HG03060 (cell line): ENCODE measurements around the gene ASXL2.
"Not testable (repeated sequence)": the region's sequence is repeated elsewhere in the genome, so short reads cannot be mapped to it uniquely, and the experiment has no call there.

ENCODE experiments used
- ATAC-seq: cut with Tn5 transposase; IDR thresholded peaks from one replicate; pipeline ENCODE4 v1.9.1; 2021; ENCODE audit warnings: low read depth, moderate number of reproducible peaks; ENCODE audit not compliant: unreplicated experiment

Gene ASXL2

GRCh38 chr2:25742501-25742900 is 135.8 kb downstream of the ASXL2 start:
- no peak for ATAC-seq

GRCh38 chr2:25740810-25741381 is 137.4 kb downstream of the ASXL2 start:
- ATAC-seq: no peak

GRCh38 chr2:25738383-25739343 is 139.6 kb downstream of the ASXL2 start:
- no peak for ATAC-seq

- ATAC-seq: no peak
These were observed 141.3 kb downstream of the ASXL2 start for GRCh38 chr2:25736899-25737515.

GRCh38 chr2:25735835-25736234 is 142.5 kb downstream of the ASXL2 start:
- ATAC-seq: no peak

- no peak for ATAC-seq
These were observed 149.7 kb downstream of the ASXL2 start for GRCh38 chr2:25728559-25728958.

- ATAC-seq: no peak
These were observed 151.8 kb downstream of the ASXL2 start for GRCh38 chr2:25726522-25726921.

- no peak for ATAC-seq
These were observed 152.4 kb downstream of the ASXL2 start for GRCh38 chr2:25725877-25726276.

- no peak for ATAC-seq
These were observed 153.5 kb downstream of the ASXL2 start for GRCh38 chr2:25724756-25725155.

GRCh38 chr2:25722224-25722623 is 156.1 kb downstream of the ASXL2 start:
- ATAC-seq: no peak

- no peak for ATAC-seq
These were observed 157.7 kb downstream of the ASXL2 start for GRCh38 chr2:25720575-25720974.

GRCh38 chr2:25714740-25715139 is 163.5 kb downstream of the ASXL2 start:
- ATAC-seq: no peak

- no peak for ATAC-seq
These were observed 165.8 kb downstream of the ASXL2 start for GRCh38 chr2:25712455-25712854.

GRCh38 chr2:25711675-25712354 is 166.5 kb downstream of the ASXL2 start:
- no peak for ATAC-seq

GRCh38 chr2:25710750-25711149 is 167.5 kb downstream of the ASXL2 start:
- ATAC-seq: no peak

GRCh38 chr2:25709349-25709748 is 168.9 kb downstream of the ASXL2 start:
- ATAC-seq: no peak

GRCh38 chr2:25707927-25708590 is 170.2 kb downstream of the ASXL2 start:
- no peak for ATAC-seq

- not testable (repeated sequence) for ATAC-seq
These were observed 172.7 kb downstream of the ASXL2 start for GRCh38 chr2:25705575-25705974.

GRCh38 chr2:25701801-25702200 is 176.5 kb downstream of the ASXL2 start:
- no peak for ATAC-seq

- ATAC-seq: no peak
These were observed 178.0 kb downstream of the ASXL2 start for GRCh38 chr2:25700221-25700660.
